Daoy (cell line): ENCODE measurements around the gene CDO1. TPM values are rescaled to one million over a fixed set of nuclear protein-coding genes. Genes with fewer than 3 reads are reported as not detected.

ENCODE experiments used
- DNase-seq: peaks from one replicate; pipeline ENCODE4 v3.0.0-alpha.2; 2015; ENCODE audit warnings: low read depth
- total RNA-seq: library from RNA; depleted of rRNA; stranded (reverse); fragments of >200 nt; shearing (Covaris generic); gene quantifications from 2 replicates; pipeline ENCODE4 v1.2.3, GENCODE V29; 2014; rRNA removed

Gene CDO1
- total RNA-seq: 10.7 and 15.9 TPM in 2 replicates

DNA sequence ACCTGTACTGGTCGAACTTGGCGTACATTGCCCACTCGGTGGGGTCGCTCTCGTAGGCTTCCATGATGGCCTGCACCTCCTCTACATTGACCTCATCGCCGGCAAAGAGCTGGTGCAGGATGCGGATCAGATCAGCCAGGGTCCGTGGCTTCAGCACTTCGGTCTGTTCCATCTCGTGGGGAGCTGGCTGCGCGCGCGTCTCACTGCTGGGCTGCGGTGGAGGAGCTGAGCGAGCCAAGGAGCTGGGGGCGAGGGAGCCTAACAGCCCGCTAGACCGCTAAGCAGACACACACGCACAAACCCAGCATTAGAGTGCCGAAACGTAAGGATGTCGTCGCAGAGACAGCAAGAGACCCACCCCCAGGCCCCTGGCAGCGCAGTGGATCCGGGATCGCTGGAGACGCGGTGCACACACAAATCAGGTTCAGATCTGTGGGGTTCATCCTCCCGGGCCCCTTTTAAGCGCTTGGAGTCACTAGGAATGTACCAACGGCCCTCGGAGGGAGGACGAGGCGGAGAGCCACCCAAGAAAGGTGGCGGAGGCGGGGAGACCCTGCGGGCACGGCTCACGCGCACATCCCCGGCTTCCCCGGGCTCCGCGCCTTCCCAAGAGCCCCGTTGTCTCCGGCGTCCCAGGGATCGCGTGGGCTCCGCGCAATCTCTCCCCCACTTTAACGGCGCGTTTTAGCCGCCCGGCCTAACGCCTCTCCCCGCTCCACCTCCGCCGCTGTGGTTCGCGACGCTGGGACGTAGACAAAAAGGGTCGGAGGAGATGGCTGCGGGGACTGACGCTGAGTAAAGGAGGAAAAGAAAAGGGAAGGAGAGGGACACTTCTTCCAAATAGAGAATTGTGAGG, at the start of gene CDO1:
Gene CDO1, minus strand, starts transcription at position 434 of the 856 bp plus-strand sequence. Its CDS starts 262 bp downstream, at position 172.
- peak; percentile 69 for DNase-seq

DNA sequence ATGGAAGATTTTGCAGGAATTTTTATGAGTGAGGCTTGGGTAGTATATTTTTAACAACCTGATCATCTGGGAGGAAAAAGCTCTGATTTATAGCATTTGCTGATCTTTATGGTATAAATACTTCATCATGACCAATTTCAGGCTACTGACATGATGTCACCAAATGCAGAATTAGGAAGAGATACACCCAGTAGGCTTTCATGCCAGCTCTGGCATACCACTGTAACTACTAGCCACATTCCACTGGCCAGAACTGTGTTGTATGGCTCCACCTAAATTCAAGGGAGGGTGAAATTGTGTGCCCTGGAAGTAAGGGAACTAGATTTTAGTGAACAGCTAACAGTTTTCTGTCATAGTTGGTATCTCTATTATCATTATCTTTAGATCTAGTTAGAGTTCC, 42.9 kb upstream of the CDO1 start:
- DNase-seq: no peak

DNA sequence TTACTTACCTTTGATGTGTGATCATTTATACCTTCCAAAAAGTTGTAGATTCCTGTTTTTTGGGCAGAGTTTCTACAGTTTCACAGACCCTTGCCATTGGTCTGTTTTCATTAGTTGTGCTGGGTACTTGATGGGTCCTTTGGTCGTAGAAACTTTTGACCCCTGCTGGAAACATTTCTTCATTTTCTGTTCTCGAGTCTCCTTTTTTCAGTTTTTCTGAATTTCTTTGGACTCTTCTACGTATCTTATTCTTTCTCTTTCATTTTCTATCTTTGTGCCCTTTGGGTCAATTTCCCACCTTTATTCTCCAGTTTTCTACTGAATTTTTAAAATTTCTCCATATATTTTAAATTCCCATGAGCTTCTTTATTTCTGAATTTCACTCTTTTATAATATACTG, 41.9 kb upstream of the CDO1 start:
- no peak for DNase-seq

DNA sequence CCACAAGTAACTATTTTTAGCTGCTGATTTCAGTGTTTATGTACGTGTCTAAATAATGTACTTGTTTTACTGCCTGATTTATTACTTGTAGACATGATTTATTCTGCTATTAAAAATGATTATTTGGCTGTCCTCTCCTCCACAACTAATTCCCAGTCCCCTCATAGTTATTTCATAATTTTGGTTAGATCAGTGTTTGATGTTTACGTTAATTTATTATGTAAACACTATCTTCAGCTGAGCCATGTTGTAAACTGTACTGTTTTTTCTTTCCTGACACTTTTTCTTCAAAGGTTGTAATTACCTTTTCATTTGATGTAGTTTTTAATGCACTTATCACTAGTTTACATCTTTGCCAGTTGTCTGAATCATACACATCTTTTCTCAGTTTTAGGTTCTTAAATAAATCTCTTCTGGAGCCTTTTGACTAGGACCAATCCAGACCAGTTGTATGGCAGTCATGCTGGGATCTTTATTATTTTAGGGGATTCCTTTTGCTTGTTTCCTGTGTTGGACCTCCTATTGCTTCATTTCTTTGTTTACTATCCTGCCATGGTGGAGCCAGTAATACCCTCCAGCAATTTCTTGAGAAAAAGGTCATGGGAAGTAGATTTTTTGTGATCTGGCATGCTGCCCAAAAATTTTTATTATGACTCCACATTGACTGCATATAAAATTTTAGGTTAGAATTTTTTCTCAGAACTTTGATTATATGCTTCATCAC, 41.3 kb upstream of the CDO1 start:
- peak; percentile 9 for DNase-seq

DNA sequence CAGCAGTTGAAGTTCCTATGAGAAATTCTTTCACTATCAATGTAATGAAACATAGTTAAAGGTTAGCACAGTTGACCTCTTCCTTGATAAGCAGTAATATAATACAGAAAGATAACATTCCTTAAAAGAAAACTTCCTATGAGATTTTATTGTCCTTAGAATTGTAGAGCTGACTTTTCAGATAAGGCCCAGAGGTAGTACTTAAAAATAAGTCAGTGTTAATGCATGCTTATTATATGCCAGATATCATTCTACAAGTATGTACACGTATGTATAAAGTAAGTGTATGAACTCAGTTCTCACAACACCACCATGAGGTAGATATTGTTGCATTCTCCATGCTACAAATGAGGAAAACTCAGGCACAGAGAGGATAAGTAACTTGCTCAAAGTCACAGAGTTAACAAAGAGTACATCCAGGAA, 40.6 kb upstream of the CDO1 start:
- DNase-seq: no peak

DNA sequence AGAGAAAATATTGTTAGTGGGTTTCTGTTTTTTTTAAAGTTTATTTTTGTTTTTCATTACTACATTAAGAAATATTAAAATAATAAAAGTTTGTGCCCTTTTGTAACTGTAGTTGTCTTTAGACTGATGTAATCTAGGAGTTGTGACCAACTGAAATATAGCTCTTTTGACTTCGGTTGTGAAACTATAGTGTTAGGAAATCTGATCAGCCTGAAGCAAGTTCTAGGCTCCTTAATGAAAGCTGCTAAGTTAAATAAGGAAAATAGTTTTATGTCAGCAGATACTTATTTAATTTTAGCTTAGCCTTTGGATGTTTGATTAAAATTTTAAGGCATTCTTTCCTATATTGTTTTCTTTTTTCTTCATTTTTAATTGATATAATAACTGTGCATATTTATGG, 39.5 kb upstream of the CDO1 start:
- no peak for DNase-seq

DNA sequence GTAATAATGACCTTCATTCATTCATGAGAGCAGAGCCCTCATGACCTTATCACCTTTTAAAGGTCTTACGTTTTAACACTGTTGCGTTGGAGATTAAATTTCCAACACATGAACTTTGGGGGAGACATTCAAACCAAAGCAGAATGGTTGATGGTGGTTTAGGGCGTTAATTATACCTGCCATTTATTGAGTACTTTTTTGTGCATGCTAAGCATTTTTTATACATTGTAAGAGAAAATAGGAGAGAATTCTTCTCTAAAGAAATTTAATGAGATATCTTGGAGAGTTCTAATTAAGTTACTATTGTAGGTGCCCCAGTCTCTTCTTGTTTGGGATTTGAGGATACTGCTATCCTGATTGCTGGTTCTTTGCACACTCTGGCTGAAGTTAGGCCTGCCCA, 37.7 kb upstream of the CDO1 start:
- DNase-seq: no peak

DNA sequence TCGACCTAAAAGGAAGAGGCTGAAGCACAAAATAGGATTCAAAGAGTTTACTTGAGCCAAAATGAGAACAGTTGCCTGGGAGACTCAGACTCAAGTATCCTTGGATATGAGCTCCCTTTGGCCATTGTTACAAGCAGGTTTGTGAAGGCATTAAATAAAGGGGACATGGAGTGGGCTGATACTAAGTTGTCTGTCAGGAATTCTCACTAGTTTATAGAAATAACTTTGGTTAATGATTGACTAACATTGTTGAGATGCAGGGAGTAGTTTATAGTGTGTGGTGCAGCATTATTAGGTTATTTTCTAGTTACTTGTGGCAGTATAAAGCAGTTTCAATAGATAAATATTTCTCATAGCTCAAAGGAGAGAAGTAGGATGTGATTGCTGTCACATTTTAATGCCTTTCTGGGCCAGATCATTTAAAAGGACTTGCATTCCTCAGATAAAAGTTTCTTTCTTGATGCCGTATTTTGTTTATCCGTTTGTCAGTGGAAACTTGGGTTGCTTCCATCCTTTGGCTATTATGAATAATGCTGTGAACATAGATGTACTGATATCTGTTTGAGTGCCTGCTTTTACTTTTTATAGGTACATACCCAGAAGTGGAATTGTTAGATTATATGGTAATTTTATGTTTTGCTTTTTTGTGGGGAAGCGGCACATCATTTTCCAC, 34.4 kb upstream of the CDO1 start:
- no peak for DNase-seq

DNA sequence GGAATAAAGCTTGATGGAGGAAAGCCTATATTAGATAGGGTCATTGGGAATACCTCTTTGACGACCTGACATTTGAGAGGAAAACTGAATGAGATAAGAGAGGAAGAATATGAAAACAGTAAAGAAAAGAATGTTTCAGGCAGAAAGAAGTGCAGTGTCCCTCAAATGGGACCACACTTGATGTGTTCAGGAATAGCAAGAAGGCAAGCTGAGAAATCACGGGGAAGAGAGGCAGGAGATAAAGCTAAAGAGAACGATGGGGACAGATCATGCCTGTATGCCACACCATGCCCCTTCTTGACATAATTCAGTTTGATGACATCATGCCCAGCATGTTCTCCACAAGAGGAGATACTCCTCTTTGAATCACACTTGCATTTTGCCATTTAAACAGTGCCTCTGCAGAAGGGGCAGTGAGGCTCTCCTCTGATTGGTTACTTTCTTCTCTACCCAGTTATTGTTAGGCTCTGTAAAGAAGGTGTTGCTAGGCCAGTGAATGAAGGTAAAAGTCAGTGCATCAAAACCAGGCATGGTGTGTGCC, 32.9 kb upstream of the CDO1 start:
- no peak for DNase-seq

DNA sequence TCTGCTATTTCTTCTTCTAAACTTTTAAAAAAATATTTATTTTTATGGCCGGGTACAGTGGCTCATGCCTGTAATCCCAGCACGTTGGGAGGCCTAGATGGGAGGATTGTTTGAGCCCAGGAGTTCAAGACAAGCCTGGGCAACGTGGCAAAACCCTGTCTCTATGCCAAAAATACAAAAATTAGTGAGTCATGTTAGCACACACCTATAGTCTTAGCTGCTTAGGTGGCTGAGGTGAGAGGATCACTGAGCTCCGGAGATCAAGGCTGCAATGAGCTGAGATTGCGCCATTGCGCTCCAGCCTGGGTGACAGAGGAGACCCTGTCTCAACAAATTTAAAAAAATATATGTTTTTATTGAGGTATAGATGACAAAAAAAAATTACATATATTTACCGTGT, 30.8 kb upstream of the CDO1 start:
- DNase-seq: no peak

DNA sequence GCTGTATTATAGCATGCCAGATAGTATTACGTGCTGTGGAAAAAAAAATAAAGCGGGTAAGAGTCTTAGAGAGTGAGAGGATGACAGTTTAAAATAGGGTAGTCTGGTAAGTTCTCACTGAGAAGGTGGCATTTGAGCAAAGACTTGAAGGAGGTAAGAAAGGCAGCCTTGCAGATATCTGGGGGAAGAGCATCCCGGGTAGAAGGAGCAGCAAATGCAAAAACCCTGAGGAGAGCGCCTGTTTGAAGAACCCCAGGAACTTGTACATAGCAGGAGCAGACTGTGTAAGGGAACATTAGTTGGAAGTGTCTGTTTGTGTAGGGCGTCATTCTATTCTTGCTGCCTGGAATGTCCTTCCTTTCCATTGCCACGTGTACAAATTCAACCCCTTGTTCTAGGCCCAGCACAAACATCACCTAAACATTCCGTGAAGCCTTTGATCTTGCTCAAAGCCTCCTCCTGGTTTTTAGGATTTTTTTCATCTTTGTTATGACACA, 27.9 kb upstream of the CDO1 start:
- no peak for DNase-seq

DNA sequence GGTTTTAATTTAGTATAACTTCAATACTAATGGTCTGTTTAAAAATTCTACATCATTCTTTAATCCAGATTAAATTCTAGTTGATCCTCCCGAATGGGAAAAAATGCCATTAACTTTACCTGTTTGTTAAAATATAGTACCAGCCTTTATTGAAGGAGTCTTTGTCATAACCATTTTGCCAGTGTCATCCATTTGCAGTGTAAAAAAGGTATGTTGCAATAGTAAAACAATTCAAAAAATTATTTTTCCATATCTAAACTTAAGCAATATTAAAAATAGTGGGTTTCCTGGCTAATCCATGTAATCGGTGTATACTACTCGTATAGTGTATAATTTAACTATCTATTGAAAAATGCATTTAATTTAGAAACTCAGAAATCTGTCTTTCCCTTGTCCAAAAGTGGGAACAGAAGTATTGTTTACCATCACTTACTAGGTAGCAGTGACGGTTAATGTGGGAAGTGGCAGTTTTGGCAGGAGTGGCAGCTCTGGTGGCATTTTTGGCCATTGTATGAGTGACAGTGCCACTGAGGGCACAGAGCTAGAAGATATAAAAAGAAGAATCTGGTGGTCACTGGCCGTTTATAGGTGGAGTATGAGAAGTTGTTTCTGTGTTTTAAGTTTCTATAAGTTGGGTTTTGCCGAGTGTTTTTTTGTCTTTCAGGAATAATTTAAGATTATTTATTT, 27.1 kb upstream of the CDO1 start:
- DNase-seq: no peak

DNA sequence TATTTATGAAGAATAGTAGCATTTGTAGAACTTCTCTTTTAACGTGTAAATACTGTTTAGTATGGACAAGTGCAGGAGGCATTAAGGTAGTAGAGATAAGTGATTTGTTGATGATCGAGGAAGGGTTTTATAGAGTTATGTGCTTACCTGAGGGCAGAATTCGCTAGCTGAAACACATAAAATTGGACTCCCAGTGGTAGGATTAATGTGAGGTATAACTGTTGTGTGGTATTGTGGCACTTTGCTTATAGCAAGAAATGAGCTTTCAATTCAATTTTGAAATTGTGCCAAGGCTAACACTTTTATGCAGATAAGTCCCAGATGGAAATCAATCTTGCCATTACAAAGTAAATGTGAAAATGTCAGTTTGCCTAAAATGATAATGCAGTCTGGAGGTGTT, 26.5 kb upstream of the CDO1 start:
- DNase-seq: no peak

DNA sequence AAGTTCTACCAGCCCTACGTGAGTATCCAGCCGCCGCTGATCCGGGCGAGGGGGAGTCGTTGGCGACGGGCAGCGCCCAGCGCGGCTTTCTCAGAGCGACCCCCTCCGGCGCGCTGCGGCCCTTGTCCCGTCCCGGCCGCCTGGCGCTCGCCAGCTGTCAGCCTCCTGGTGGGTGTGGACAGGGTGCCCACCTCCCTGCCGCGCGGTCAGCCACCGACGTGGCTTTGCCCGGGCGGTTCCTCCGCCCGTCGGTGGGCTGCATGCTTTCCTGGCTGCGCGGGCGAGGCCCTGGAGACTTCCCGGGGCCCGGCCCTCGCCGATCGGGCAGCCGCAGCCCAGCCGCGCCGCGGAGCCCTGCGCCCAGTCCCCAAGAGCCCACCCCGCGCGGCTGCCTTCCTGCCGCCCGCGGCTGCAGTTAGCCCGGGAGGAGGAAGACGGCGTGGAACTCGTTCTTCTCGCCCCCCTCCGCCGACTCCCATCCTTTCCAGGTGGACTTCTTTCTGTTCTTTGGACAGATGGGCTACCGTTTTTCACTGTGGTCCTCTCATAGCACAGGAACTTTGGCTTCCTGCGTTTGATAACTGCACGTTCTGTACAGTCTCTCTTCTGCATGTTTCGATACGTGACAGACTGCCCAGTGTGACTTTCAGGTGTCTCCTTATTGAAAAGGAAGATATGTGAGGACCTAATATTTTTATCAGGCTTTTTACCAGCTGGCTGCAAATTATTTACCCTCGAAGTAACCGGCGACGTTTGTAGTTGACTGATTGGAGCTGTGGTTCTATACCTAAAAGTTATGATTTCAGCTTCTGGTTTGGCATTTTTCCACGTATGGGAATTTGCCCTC, 25.9 kb upstream of the CDO1 start:
- DNase-seq: peak; percentile 84

DNA sequence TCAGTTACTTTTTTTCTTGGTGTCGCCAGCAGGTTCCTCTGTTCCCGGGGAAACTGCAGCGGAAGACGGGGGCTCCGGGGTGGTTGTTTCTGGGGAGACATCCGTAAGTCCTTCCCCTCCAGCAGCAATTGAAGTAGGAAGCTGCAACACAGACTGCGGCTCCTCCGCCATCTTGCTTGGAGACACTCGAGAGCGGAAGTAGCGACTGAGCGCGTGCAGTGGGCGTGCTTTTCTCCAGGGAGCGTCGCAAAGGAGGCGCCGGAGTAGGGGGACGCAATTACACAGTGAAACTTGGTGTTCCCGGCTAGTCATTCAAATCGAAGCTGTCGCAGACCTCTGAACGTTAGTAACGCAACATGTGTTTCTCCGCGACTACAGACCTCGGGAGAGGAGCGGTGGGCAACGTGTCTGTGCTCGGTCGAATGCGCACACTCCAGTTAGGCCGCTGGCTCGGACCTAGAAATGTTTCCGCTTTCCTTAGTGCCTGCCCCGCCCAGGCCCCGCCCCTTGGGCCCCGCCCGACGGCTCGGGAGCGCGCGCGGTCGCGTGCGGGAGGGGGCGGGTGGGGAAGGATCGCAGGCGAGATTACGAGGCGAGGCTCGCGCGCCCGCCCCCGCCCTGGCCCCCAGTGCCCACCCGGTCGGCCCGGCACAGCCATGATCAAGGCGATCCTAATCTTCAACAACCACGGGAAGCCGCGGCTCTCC, 25.1 kb upstream of the CDO1 start, which contains the start of the genes AP3S1 and ATG12:
Gene AP3S1, plus strand, starts transcription at position 554 of the 707 bp plus-strand sequence. Its CDS starts 103 bp downstream, at position 657.
Gene ATG12, minus strand, starts transcription at position 184 of the 707 bp plus-strand sequence. Its CDS starts 13 bp downstream, at position 171.
- peak; percentile 95 for DNase-seq

DNA sequence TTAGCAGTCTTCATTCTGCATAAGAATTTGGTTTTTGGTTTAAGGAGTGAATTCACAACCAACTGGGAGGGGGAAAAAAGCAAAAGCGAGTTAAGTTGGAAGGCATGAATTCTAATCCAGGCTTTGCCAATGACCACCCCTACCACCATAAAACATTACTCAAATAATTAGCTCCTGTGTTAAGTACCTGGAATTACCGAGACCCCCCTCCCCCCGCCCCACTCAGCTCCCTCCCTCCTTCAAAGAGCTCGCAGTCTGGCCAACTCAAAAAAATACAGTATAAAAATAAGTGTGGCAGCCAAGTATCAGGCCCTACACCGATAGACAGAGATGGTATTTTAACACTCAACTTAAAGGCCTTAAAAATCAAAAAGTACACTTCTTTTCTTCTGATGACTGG, 24.4 kb upstream of the CDO1 start:
- DNase-seq: no peak

DNA sequence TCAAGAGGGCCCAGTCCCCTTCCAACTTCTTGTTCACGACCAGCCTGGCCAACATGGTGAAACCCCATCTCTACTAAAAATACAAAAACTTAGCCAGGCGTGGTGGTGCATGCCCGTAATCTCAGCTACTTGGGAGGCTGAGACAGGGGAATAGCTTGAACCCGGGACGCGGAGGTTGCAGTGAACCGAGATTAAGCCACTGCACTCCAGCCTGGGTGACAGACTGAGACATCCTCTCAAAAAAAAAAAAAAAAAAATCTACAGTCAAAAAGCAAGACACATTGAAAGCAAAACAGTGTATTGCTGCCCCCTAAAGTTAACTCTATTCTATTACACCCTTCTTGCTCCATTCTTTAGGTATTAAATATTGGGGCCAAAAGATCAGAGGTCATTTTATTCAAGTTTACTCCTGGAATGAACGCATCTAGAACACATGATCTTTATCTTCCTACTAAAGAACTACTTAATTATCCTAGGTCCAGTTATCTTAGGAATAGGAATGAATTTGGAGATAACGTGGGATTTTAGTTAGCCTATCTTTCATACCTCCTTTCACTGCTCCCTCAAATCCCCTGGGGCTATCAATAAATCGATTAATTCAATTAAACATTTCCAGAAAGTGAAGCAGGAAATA, 22.5 kb upstream of the CDO1 start:
- DNase-seq: peak; percentile 32

DNA sequence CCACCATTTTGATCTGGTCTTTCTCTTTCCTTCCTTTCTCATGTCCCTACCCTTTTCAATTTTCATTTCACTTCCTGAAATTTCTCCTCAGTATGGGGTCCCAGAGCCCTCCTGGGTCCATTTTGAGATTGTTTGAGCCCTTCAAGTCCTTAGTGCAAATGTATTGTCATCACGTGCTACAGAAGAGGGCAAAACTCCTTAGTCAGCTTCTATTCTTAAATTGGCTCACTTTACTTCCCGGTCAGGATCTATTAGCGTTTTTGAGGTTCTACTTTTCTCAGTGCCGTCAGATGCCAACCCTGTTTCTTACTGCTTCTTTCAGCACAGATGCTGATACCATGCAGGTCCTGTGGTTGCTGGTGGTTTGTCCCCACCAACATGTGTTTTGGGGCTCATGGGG, 19.0 kb upstream of the CDO1 start:
- DNase-seq: no peak

DNA sequence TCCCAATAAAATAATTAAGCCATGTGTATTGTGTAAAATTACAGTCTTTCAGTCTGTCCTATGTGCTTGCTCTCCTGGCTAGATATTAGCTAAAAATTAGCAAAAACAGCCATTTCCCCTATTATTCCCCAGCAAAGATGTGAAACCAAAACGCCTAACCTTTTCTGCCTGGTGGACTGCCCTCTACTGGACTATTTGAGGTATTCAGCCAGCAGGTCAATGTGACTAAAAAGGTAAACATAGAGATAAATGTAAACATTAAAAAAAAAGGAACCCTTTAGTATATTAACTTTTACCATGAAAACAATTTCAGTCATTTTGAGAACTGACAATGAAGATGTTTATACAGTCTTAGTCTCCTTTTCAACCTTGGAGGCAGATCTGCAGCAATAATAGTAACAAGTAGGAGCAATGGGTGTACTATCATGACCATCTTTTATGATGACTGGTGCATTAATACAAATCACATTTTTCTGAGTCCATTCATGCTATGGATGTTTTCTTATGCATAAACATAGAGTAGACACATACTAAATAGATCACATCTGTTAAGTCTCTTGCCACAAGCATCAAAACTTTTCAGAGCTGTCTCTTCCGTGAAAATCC, 14.8 kb upstream of the CDO1 start:
- DNase-seq: peak; percentile 31
